ENCODE measurements around the gene PDK4. TPM values are rescaled to one million over a fixed set of nuclear protein-coding genes. Genes with fewer than 3 reads are reported as not detected.
A peak's percentile ranks its signal among the peaks of the same experiment; 100 is the strongest.

Gene PDK4
- total RNA-seq, 1 donor from 2014 or later = 0.34 TPM

- H3K4me1 ChIP-seq (ENCODE audit: insufficient read depth, low read length) = peaks cover 3% of the 10 kb centered on the region
- H3K79me2 ChIP-seq (ENCODE audit: insufficient read depth, low read length) = no peaks in the 10 kb centered on the region
- H3K9me3 Mint-ChIP-seq (ENCODE audit: unreplicated experiment) = no peaks in the 10 kb centered on the region
- DNase-seq (ENCODE audit: low read depth) (peak; percentile 47), FAIRE-seq (peak; percentile 91)
- peak overlapping the region; percentile 40 for H3K4me3 ChIP-seq (ENCODE audit: insufficient read depth, low read depth, low read length)
- H3K9ac ChIP-seq (ENCODE audit: low read length) = peak overlapping the region; percentile 68
- H3K36me3 Mint-ChIP-seq (ENCODE audit: low read depth, unreplicated experiment) = no peaks in the 10 kb centered on the region
- peak overlapping the region; percentile 9 for H3K27ac ChIP-seq (ENCODE audit: low read depth, low read length)
- H4K20me1 ChIP-seq (ENCODE audit: insufficient read depth, low read length) = no peaks in the 10 kb centered on the region
- no peak overlapping the region for H3K4me3 Mint-ChIP-seq (ENCODE audit: unreplicated experiment)
- H3K4me2 ChIP-seq (ENCODE audit: low read length) = peak overlapping the region; percentile 79
- no peaks in the 10 kb centered on the region for H3K9me3 ChIP-seq (ENCODE audit: insufficient read depth, low read depth, low read length)
- H3K27me3 Mint-ChIP-seq (ENCODE audit: low read depth, unreplicated experiment) = no peaks in the 10 kb centered on the region
- no peak for TF ChIP-seq EZH2 (IDR thresholded peaks at IDR 0.05; ENCODE audit: insufficient read depth, low read length)
- TF ChIP-seq CTCF (IDR thresholded peaks at IDR 0.05; ENCODE audit: insufficient read depth, low read depth, low read length) = peak; percentile 81
- peak overlapping the region; percentile 54 for H2AFZ ChIP-seq (ENCODE audit: low read depth, low read length)
- no peaks in the 10 kb centered on the region for H3K27me3 ChIP-seq (ENCODE audit: insufficient read depth, low read length)
- no peaks in the 10 kb centered on the region for H3K36me3 ChIP-seq (ENCODE audit: insufficient read depth, low read length)
- peaks cover 20% of the 10 kb centered on the region for H3K4me1 Mint-ChIP-seq (ENCODE audit: low read depth, unreplicated experiment)
- H3K27ac Mint-ChIP-seq (ENCODE audit: unreplicated experiment) = peak overlapping the region; percentile 67
These were observed 51.2 kb downstream of the PDK4 start for GRCh38 chr7:95545007-95545615.

GRCh38 chr7:95544171-95544570 is 52.1 kb downstream of the PDK4 start:
- Histone ChIP-seq H4K20me1 (ENCODE audit: insufficient read depth, low read length) (no peaks in the 10 kb centered on the region), H3K27ac (ENCODE audit: low read depth, low read length) (no peak overlapping the region), H3K9me3 (ENCODE audit: insufficient read depth, low read depth, low read length) (no peaks in the 10 kb centered on the region), H3K36me3 (ENCODE audit: insufficient read depth, low read length) (no peaks in the 10 kb centered on the region), H2AFZ (ENCODE audit: low read depth, low read length) (no peak overlapping the region), H3K4me1 (ENCODE audit: insufficient read depth, low read length) (no peaks in the 10 kb centered on the region), H3K9ac (ENCODE audit: low read length) (no peak overlapping the region), H3K79me2 (ENCODE audit: insufficient read depth, low read length) (no peaks in the 10 kb centered on the region), H3K27me3 (ENCODE audit: insufficient read depth, low read length) (peaks cover 4% of the 10 kb centered on the region), H3K4me3 (ENCODE audit: insufficient read depth, low read depth, low read length) (no peak overlapping the region), H3K4me2 (ENCODE audit: low read length) (no peak overlapping the region)
- H3K9me3 Mint-ChIP-seq (ENCODE audit: unreplicated experiment) = no peaks in the 10 kb centered on the region
- no peak for DNase-seq (ENCODE audit: low read depth)
- no peak for TF ChIP-seq CTCF (IDR thresholded peaks at IDR 0.05; ENCODE audit: insufficient read depth, low read depth, low read length)
- TF ChIP-seq EZH2 (IDR thresholded peaks at IDR 0.05; ENCODE audit: insufficient read depth, low read length) = no peak
- no peaks in the 10 kb centered on the region for H3K36me3 Mint-ChIP-seq (ENCODE audit: low read depth, unreplicated experiment)
- no peaks in the 10 kb centered on the region for H3K27me3 Mint-ChIP-seq (ENCODE audit: low read depth, unreplicated experiment)
- no peak overlapping the region for H3K27ac Mint-ChIP-seq (ENCODE audit: unreplicated experiment)
- H3K4me3 Mint-ChIP-seq (ENCODE audit: unreplicated experiment) = no peak overlapping the region
- FAIRE-seq = no peak
- H3K4me1 Mint-ChIP-seq (ENCODE audit: low read depth, unreplicated experiment) = peaks cover 11% of the 10 kb centered on the region

- Histone ChIP-seq H3K79me2 (ENCODE audit: insufficient read depth, low read length) (no peaks in the 10 kb centered on the region), H3K4me1 (ENCODE audit: insufficient read depth, low read length) (no peaks in the 10 kb centered on the region), H3K27me3 (ENCODE audit: insufficient read depth, low read length) (peaks cover 4% of the 10 kb centered on the region), H3K27ac (ENCODE audit: low read depth, low read length) (no peak overlapping the region), H3K9ac (ENCODE audit: low read length) (no peak overlapping the region), H3K4me3 (ENCODE audit: insufficient read depth, low read depth, low read length) (no peak overlapping the region), H2AFZ (ENCODE audit: low read depth, low read length) (no peak overlapping the region), H4K20me1 (ENCODE audit: insufficient read depth, low read length) (no peaks in the 10 kb centered on the region), H3K4me2 (ENCODE audit: low read length) (no peak overlapping the region), H3K9me3 (ENCODE audit: insufficient read depth, low read depth, low read length) (no peaks in the 10 kb centered on the region), H3K36me3 (ENCODE audit: insufficient read depth, low read length) (no peaks in the 10 kb centered on the region)
- TF ChIP-seq CTCF (IDR thresholded peaks at IDR 0.05; ENCODE audit: insufficient read depth, low read depth, low read length) (no peak), EZH2 (IDR thresholded peaks at IDR 0.05; ENCODE audit: insufficient read depth, low read length) (no peak)
- Mint-ChIP-seq H3K36me3 (ENCODE audit: low read depth, unreplicated experiment) (no peaks in the 10 kb centered on the region), H3K4me3 (ENCODE audit: unreplicated experiment) (no peak overlapping the region), H3K9me3 (ENCODE audit: unreplicated experiment) (no peaks in the 10 kb centered on the region), H3K27me3 (ENCODE audit: low read depth, unreplicated experiment) (no peaks in the 10 kb centered on the region), H3K27ac (ENCODE audit: unreplicated experiment) (no peak overlapping the region), H3K4me1 (ENCODE audit: low read depth, unreplicated experiment) (peaks cover 11% of the 10 kb centered on the region)
- no peak for FAIRE-seq
- no peak for DNase-seq (ENCODE audit: low read depth)
These were observed 53.0 kb downstream of the PDK4 start for GRCh38 chr7:95543312-95543711.
